ENCODE measurements around the gene CCL8. TPM values are rescaled to one million over a fixed set of nuclear protein-coding genes. Genes with fewer than 3 reads are reported as not detected.

CCL8 gene
- polyA plus RNA-seq, 1 of the 3 experiments (the other 2 are of a cell fraction), result not detected

DNA sequence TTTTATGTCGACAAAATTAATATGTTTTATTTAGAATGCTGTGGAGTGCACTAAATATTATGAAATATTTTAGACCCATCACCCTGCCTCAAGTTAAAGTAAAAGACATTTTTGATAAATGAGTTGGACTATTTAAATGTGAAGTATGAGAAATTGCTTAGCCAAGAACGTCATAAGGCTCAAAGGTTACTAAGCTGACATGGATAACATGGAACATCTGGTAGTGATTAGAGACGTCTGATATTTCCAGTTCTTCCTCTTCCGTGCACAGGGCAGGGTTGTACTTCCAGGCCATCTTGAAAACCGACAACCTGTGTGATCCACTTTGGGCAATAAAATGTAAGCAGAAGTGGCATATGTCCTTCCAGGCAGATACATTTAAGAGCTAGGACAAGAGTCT lies 7.2 kb upstream of the CCL8 start:
- Histone ChIP-seq H3K4me3 (ENCODE audit: low read depth in 2 of 2, low read length in 1 of 2) (no peak overlapping the region), H3K79me2 (ENCODE audit: insufficient read depth) (no peaks in the 10 kb centered on the region), H3K4me2 (no peak overlapping the region), H3K4me1 (ENCODE audit: control insufficient read depth in 1 of 2, insufficient read depth in 2 of 2, low read depth in 1 of 2, low read length in 1 of 2) (no peaks in the 10 kb centered on the region), H3K36me3 (replicated peaks in 1 of 2; ENCODE audit: control insufficient read depth in 1 of 2, insufficient read depth in 2 of 2, low read length in 1 of 2) (no peaks in the 10 kb centered on the region), H4K20me1 (ENCODE audit: insufficient read depth) (no peaks in the 10 kb centered on the region), H3F3A (replicated peaks; ENCODE audit: insufficient read depth) (no peaks in the 10 kb centered on the region), H3K27me3 (ENCODE audit: insufficient read depth) (no peaks in the 10 kb centered on the region), H3K9me3 (no peaks in the 10 kb centered on the region), H2AFZ (ENCODE audit: low read depth) (no peak overlapping the region), H3K9me2 (no peaks in the 10 kb centered on the region), H3K27ac (ENCODE audit: low read depth in 2 of 2, low read length in 1 of 2) (no peak overlapping the region), H3K9ac (no peak overlapping the region)
- TF ChIP-seq TCF12 (IDR thresholded peaks at IDR 0.05), result peak; percentile 62
- TF ChIP-seq, protein P1, sequence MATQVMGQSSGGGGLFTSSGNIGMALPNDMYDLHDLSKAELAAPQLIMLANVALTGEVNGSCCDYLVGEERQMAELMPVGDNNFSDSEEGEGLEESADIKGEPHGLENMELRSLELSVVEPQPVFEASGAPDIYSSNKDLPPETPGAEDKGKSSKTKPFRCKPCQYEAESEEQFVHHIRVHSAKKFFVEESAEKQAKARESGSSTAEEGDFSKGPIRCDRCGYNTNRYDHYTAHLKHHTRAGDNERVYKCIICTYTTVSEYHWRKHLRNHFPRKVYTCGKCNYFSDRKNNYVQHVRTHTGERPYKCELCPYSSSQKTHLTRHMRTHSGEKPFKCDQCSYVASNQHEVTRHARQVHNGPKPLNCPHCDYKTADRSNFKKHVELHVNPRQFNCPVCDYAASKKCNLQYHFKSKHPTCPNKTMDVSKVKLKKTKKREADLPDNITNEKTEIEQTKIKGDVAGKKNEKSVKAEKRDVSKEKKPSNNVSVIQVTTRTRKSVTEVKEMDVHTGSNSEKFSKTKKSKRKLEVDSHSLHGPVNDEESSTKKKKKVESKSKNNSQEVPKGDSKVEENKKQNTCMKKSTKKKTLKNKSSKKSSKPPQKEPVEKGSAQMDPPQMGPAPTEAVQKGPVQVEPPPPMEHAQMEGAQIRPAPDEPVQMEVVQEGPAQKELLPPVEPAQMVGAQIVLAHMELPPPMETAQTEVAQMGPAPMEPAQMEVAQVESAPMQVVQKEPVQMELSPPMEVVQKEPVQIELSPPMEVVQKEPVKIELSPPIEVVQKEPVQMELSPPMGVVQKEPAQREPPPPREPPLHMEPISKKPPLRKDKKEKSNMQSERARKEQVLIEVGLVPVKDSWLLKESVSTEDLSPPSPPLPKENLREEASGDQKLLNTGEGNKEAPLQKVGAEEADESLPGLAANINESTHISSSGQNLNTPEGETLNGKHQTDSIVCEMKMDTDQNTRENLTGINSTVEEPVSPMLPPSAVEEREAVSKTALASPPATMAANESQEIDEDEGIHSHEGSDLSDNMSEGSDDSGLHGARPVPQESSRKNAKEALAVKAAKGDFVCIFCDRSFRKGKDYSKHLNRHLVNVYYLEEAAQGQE (IDR thresholded peaks at IDR 0.05; ENCODE audit: low read depth, low read length), result no peak
- TF ChIP-seq, protein P2, sequence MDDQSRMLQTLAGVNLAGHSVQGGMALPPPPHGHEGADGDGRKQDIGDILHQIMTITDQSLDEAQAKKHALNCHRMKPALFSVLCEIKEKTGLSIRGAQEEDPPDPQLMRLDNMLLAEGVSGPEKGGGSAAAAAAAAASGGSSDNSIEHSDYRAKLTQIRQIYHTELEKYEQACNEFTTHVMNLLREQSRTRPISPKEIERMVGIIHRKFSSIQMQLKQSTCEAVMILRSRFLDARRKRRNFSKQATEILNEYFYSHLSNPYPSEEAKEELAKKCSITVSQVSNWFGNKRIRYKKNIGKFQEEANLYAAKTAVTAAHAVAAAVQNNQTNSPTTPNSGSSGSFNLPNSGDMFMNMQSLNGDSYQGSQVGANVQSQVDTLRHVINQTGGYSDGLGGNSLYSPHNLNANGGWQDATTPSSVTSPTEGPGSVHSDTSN (IDR thresholded peaks at IDR 0.05), result 0 out of 2 replicates have a peak, but pooled peaks have one; percentile 23
- no peak for DNase-seq
- POLR2A ChIA-PET, result no interaction called here
- WGBS (ENCODE audit: low lambda C conversion rate), result 26% methylated on average over 5 of the region's 5 CpGs
- CTCF ChIA-PET, result interaction anchor here (1.9 kb wide), 1 partner anchor 49 kb away, joined by 8 read pairs; no protein-coding TSS in a partner anchor

DNA sequence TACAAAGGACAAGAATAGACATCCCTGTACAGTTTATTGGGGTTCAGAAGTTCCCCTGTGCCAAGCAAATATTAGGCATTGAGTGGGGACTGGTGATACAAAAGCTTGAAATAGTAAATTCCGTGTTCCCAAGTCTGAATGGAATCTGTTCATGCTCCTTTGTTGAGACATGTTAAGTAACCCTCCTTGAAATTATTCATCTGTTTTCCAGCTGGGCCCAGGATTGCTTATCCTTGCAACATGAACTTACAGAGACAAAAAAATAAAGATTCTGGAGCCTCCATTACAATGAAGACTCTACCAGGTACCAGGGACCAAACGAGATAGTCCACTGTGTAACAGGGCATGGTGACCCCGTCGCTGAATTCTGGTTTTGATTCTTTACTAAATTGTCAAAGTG lies 6.1 kb upstream of the CCL8 start:
- ChIA-PET CTCF (no interaction called here), POLR2A (no interaction called here)
- DNase-seq, result no peak
- TF ChIP-seq, protein P3, sequence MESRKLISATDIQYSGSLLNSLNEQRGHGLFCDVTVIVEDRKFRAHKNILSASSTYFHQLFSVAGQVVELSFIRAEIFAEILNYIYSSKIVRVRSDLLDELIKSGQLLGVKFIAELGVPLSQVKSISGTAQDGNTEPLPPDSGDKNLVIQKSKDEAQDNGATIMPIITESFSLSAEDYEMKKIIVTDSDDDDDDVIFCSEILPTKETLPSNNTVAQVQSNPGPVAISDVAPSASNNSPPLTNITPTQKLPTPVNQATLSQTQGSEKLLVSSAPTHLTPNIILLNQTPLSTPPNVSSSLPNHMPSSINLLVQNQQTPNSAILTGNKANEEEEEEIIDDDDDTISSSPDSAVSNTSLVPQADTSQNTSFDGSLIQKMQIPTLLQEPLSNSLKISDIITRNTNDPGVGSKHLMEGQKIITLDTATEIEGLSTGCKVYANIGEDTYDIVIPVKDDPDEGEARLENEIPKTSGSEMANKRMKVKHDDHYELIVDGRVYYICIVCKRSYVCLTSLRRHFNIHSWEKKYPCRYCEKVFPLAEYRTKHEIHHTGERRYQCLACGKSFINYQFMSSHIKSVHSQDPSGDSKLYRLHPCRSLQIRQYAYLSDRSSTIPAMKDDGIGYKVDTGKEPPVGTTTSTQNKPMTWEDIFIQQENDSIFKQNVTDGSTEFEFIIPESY (IDR thresholded peaks at IDR 0.05; ENCODE audit: borderline replicate concordance, low read depth), result no peak
- no peak for TF ChIP-seq TEAD4 (IDR thresholded peaks at IDR 0.05; ENCODE audit: borderline replicate concordance, insufficient read depth)
- TF ChIP-seq, protein P4, sequence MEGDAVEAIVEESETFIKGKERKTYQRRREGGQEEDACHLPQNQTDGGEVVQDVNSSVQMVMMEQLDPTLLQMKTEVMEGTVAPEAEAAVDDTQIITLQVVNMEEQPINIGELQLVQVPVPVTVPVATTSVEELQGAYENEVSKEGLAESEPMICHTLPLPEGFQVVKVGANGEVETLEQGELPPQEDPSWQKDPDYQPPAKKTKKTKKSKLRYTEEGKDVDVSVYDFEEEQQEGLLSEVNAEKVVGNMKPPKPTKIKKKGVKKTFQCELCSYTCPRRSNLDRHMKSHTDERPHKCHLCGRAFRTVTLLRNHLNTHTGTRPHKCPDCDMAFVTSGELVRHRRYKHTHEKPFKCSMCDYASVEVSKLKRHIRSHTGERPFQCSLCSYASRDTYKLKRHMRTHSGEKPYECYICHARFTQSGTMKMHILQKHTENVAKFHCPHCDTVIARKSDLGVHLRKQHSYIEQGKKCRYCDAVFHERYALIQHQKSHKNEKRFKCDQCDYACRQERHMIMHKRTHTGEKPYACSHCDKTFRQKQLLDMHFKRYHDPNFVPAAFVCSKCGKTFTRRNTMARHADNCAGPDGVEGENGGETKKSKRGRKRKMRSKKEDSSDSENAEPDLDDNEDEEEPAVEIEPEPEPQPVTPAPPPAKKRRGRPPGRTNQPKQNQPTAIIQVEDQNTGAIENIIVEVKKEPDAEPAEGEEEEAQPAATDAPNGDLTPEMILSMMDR (IDR thresholded peaks at IDR 0.05), result no peak
- TF ChIP-seq, protein P5, sequence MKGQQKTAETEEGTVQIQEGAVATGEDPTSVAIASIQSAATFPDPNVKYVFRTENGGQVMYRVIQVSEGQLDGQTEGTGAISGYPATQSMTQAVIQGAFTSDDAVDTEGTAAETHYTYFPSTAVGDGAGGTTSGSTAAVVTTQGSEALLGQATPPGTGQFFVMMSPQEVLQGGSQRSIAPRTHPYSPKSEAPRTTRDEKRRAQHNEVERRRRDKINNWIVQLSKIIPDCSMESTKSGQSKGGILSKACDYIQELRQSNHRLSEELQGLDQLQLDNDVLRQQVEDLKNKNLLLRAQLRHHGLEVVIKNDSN (IDR thresholded peaks at IDR 0.05; ENCODE audit: borderline replicate concordance, low read depth), result no peak
- TF ChIP-seq NRF1 (IDR thresholded peaks at IDR 0.05; ENCODE audit: low read depth, low read length), result no peak
- no peak for TF ChIP-seq EP300 (IDR thresholded peaks at IDR 0.05; ENCODE audit: borderline replicate concordance in 1 of 2, low read depth in 1 of 2, low read length in 1 of 2)
- TF ChIP-seq JUND (IDR thresholded peaks at IDR 0.05), result no peak
- no peak for TF ChIP-seq FOXJ3 (CRISPR knock-in tag; IDR thresholded peaks at IDR 0.05)
- no peak for TF ChIP-seq EZH2phosphoT487 (IDR thresholded peaks at IDR 0.05; ENCODE audit: borderline replicate concordance, low read depth)
- TF ChIP-seq RAD21 (IDR thresholded peaks at IDR 0.05; ENCODE audit: low read length), result no peak
- TF ChIP-seq ELF1 (IDR thresholded peaks at IDR 0.05), result no peak
- no peak for TF ChIP-seq RFX5 (IDR thresholded peaks at IDR 0.05; ENCODE audit: low read length)
- TF ChIP-seq TCF12 (IDR thresholded peaks at IDR 0.05), result no peak

More for the DNA sequence above, 6.1 kb upstream of the CCL8 start:
- Histone ChIP-seq H3K36me3 (replicated peaks in 1 of 2; ENCODE audit: control insufficient read depth in 1 of 2, insufficient read depth in 2 of 2, low read length in 1 of 2) (no peaks in the 10 kb centered on the region), H3K4me3 (ENCODE audit: low read depth in 2 of 2, low read length in 1 of 2) (no peak overlapping the region), H3F3A (replicated peaks; ENCODE audit: insufficient read depth) (no peaks in the 10 kb centered on the region), H3K9me3 (no peaks in the 10 kb centered on the region), H3K9me2 (no peaks in the 10 kb centered on the region), H3K4me1 (ENCODE audit: control insufficient read depth in 1 of 2, insufficient read depth in 2 of 2, low read depth in 1 of 2, low read length in 1 of 2) (no peaks in the 10 kb centered on the region), H3K27me3 (ENCODE audit: insufficient read depth) (no peaks in the 10 kb centered on the region), H3K79me2 (ENCODE audit: insufficient read depth) (no peaks in the 10 kb centered on the region), H4K20me1 (ENCODE audit: insufficient read depth) (no peaks in the 10 kb centered on the region), H3K27ac (ENCODE audit: low read depth in 2 of 2, low read length in 1 of 2) (no peak overlapping the region), H2AFZ (ENCODE audit: low read depth) (no peak overlapping the region), H3K4me2 (no peak overlapping the region), H3K9ac (no peak overlapping the region)
- 49% methylated on average over 4 of the region's 4 CpGs for WGBS (ENCODE audit: low lambda C conversion rate)

All from SK-N-SH (cell line).